Breast epithelium (tissue), 3 donors: ENCODE data around the gene SHC1.

ENCODE experiments used
- CTCF ChIP-seq, 3 donors: fragments of 450-650 bp; IDR thresholded peaks; one replicate each; pipeline ENCODE4 v1.5.1; 2016 to 2017; ENCODE audit warnings: antibody characterized with exemption in 3 of 3, mild to moderate bottlenecking in 3 of 3, moderate library complexity in 3 of 3
- POLR2A ChIP-seq: fragments of 450-650 bp; IDR thresholded peaks from one replicate; pipeline ENCODE4 v1.6.1; 2016; ENCODE audit warnings: antibody characterized with exemption, mild to moderate bottlenecking, moderate library complexity
- POLR2AphosphoS5 ChIP-seq, 3 donors: sonication (generic); formaldehyde crosslinking; IDR thresholded peaks; one replicate each; pipeline ENCODE4 v1.6.1; 2017; ENCODE audit warnings: antibody characterized with exemption in 3 of 3

GRCh38 chr1:154969246-154969645 is 1.3 kb downstream of the SHC1 start:
- TF ChIP-seq POLR2AphosphoS5 (IDR thresholded peaks at IDR 0.05) (no peak), CTCF (IDR thresholded peaks at IDR 0.05) (no peak), POLR2A (no peak)
